T-helper 2 cell treated with Interferon-gamma antibody and Interleukin-4, amounts not matched to agents 5 μg/mL and 100 μg/mL, for 36 hours (primary cell): Measurements from ENCODE around the gene AMN.

Experiments used
- DNase-seq: peaks from one replicate; pipeline ENCODE4 v3.0.0; 2021; ENCODE audit warnings: low spot score
- H3K27ac Mint-ChIP-seq: one replicate; pipeline ENCODE4 v1.8.0; 2021; ENCODE audit warnings: mild to moderate bottlenecking, mixed read lengths
- H3K27me3 Mint-ChIP-seq: one replicate; pipeline ENCODE4 v1.8.0; 2021; ENCODE audit warnings: low read depth, mixed read lengths
- H3K36me3 Mint-ChIP-seq: one replicate; pipeline ENCODE4 v1.8.0; 2021; ENCODE audit warnings: low read depth, mixed read lengths
- H3K4me1 Mint-ChIP-seq: one replicate; pipeline ENCODE4 v1.8.0; 2021; ENCODE audit warnings: low read depth, mixed read lengths
- H3K4me3 Mint-ChIP-seq: one replicate; pipeline ENCODE4 v1.8.0; 2022; ENCODE audit warnings: mild to moderate bottlenecking, moderate library complexity, mixed read lengths
- H3K9me3 Mint-ChIP-seq: one replicate; pipeline ENCODE4 v1.8.0; 2021; ENCODE audit warnings: mixed read lengths

Gene AMN

GRCh38 chr14:102971836-102972606 is 49.6 kb downstream of the AMN start:
- H3K36me3 Mint-ChIP-seq = no peaks in the 10 kb centered on the region
- H3K27me3 Mint-ChIP-seq = no peaks in the 10 kb centered on the region
- H3K27ac Mint-ChIP-seq = no peak overlapping the region
- DNase-seq = no peak
- no peaks in the 10 kb centered on the region for H3K4me1 Mint-ChIP-seq
- H3K4me3 Mint-ChIP-seq = no peak overlapping the region
- no peaks in the 10 kb centered on the region for H3K9me3 Mint-ChIP-seq

GRCh38 chr14:102973706-102974285 is 51.3 kb downstream of the AMN start:
- Mint-ChIP-seq H3K36me3 (no peaks in the 10 kb centered on the region), H3K9me3 (no peaks in the 10 kb centered on the region), H3K27me3 (no peaks in the 10 kb centered on the region), H3K4me1 (no peaks in the 10 kb centered on the region), H3K27ac (no peak overlapping the region), H3K4me3 (no peak overlapping the region)
- no peak for DNase-seq

- no peaks in the 10 kb centered on the region for H3K27me3 Mint-ChIP-seq
- H3K27ac Mint-ChIP-seq = no peak overlapping the region
- H3K9me3 Mint-ChIP-seq = no peaks in the 10 kb centered on the region
- no peak for DNase-seq
- no peaks in the 10 kb centered on the region for H3K36me3 Mint-ChIP-seq
- no peaks in the 10 kb centered on the region for H3K4me1 Mint-ChIP-seq
- H3K4me3 Mint-ChIP-seq = no peak overlapping the region
These were observed 53.2 kb downstream of the AMN start for GRCh38 chr14:102975662-102976061.

GRCh38 chr14:102977475-102977874 is 55.0 kb downstream of the AMN start:
- no peaks in the 10 kb centered on the region for H3K9me3 Mint-ChIP-seq
- H3K36me3 Mint-ChIP-seq = no peaks in the 10 kb centered on the region
- H3K27me3 Mint-ChIP-seq = no peaks in the 10 kb centered on the region
- H3K27ac Mint-ChIP-seq = no peak overlapping the region
- H3K4me3 Mint-ChIP-seq = no peak overlapping the region
- no peak for DNase-seq
- H3K4me1 Mint-ChIP-seq = no peaks in the 10 kb centered on the region

- Mint-ChIP-seq H3K27ac (no peak overlapping the region), H3K36me3 (no peaks in the 10 kb centered on the region), H3K27me3 (no peaks in the 10 kb centered on the region), H3K9me3 (no peaks in the 10 kb centered on the region), H3K4me1 (no peaks in the 10 kb centered on the region), H3K4me3 (no peak overlapping the region)
- DNase-seq = no peak
These were observed 56.9 kb downstream of the AMN start for GRCh38 chr14:102979406-102979805.

- Mint-ChIP-seq H3K4me1 (no peaks in the 10 kb centered on the region), H3K27me3 (no peaks in the 10 kb centered on the region), H3K9me3 (no peaks in the 10 kb centered on the region), H3K4me3 (no peak overlapping the region), H3K36me3 (no peaks in the 10 kb centered on the region), H3K27ac (no peak overlapping the region)
- no peak for DNase-seq
These were observed 57.9 kb downstream of the AMN start for GRCh38 chr14:102980409-102980810.
